Adipocyte (in vitro differentiated cells): ENCODE data around the gene FAM107A.

Source experiments
- DNase-seq: peaks from one replicate; pipeline ENCODE4 v3.0.0-alpha.2; 2015; ENCODE audit warnings: low read depth
- H3K27me3 ChIP-seq: replicated peaks from 2 replicates; pipeline ENCODE4 v1.7.0; 2013; ENCODE audit warnings: mild to moderate bottlenecking, low read length, moderate library complexity; ENCODE audit not compliant: control insufficient read depth, insufficient read depth
- H3K36me3 ChIP-seq: 2 replicates; pipeline ENCODE4 v1.7.0; 2013; ENCODE audit warnings: low read length, mild to moderate bottlenecking, moderate library complexity; ENCODE audit not compliant: control insufficient read depth, insufficient read depth, severe bottlenecking
- H3K4me1 ChIP-seq: 2 replicates; pipeline ENCODE4 v1.7.0; 2013; ENCODE audit warnings: mild to moderate bottlenecking, low read length, moderate library complexity; ENCODE audit not compliant: control insufficient read depth, insufficient read depth
- H3K4me3 ChIP-seq: 2 replicates; pipeline ENCODE4 v1.7.0; 2013; ENCODE audit warnings: mild to moderate bottlenecking, low read length, moderate library complexity
- H3K9ac ChIP-seq: 2 replicates; pipeline ENCODE4 v1.7.0; 2013; ENCODE audit warnings: mild to moderate bottlenecking, low read length, moderate library complexity
- H3K9me3 ChIP-seq: 2 replicates; pipeline ENCODE4 v1.7.0; 2013; ENCODE audit warnings: mild to moderate bottlenecking, low read length, moderate library complexity; ENCODE audit not compliant: control insufficient read depth

FAM107A gene

GRCh38 chr3:58577269-58577821 is at the start of gene FAM107A:
Gene FAM107A, minus strand, starts transcription at chr3:58577391. Its CDS starts 7,531 bp downstream, at chr3:58569860.
- Histone ChIP-seq H3K9ac (peak within 1 kb of the TSS; percentile 48), H3K36me3 (no peaks in the 10 kb centered on the region), H3K27me3 (no peaks in the 10 kb centered on the region), H3K4me1 (peaks cover 10% of the 10 kb centered on the region), H3K4me3 (peak within 1 kb of the TSS; percentile 67), H3K9me3 (no peaks in the 10 kb centered on the region)
- DNase-seq, result peak; percentile 82

GRCh38 chr3:58625196-58625824 is 48.1 kb upstream of the FAM107A start:
- no peak overlapping the region for H3K9ac ChIP-seq
- H3K27me3 ChIP-seq, result no peaks in the 10 kb centered on the region
- no peak for DNase-seq
- H3K9me3 ChIP-seq, result no peaks in the 10 kb centered on the region
- H3K36me3 ChIP-seq, result no peaks in the 10 kb centered on the region
- H3K4me3 ChIP-seq, result no peak overlapping the region
- H3K4me1 ChIP-seq, result peaks cover 42% of the 10 kb centered on the region

- Histone ChIP-seq H3K4me3 (no peak overlapping the region), H3K9ac (no peak overlapping the region), H3K9me3 (no peaks in the 10 kb centered on the region), H3K36me3 (no peaks in the 10 kb centered on the region), H3K4me1 (peaks cover 37% of the 10 kb centered on the region), H3K27me3 (no peaks in the 10 kb centered on the region)
- no peak for DNase-seq
These were observed 47.4 kb upstream of the FAM107A start for GRCh38 chr3:58624550-58624949.

DNA sequence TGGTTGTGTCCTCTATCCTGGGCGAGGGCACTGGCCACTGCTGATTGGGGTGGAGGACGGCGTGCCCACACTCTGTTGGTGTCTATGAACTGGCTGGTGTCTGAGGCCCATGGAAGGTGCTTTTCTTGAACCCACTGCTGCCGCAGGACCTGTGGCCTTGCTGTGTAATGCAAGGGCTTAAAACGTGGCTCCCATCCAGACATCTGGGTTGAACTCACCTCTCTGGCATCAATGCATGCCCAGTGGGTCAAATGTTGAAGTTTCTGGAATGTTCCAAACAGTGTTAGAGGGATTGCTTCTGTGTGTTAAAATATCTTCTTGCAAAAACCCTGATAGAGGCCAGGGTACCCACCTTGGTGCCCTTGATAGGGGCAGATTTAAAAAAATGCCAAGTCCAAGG is 46.8 kb upstream of the FAM107A start:
- Histone ChIP-seq H3K4me3 (no peak overlapping the region), H3K9me3 (no peaks in the 10 kb centered on the region), H3K4me1 (peaks cover 32% of the 10 kb centered on the region), H3K36me3 (no peaks in the 10 kb centered on the region), H3K9ac (no peak overlapping the region), H3K27me3 (no peaks in the 10 kb centered on the region)
- peak; percentile 60 for DNase-seq

GRCh38 chr3:58623478-58623877 is 46.3 kb upstream of the FAM107A start:
- Histone ChIP-seq H3K27me3 (no peaks in the 10 kb centered on the region), H3K9ac (no peak overlapping the region), H3K4me1 (peaks cover 28% of the 10 kb centered on the region), H3K9me3 (no peaks in the 10 kb centered on the region), H3K4me3 (no peak overlapping the region), H3K36me3 (no peaks in the 10 kb centered on the region)
- no peak for DNase-seq

DNA sequence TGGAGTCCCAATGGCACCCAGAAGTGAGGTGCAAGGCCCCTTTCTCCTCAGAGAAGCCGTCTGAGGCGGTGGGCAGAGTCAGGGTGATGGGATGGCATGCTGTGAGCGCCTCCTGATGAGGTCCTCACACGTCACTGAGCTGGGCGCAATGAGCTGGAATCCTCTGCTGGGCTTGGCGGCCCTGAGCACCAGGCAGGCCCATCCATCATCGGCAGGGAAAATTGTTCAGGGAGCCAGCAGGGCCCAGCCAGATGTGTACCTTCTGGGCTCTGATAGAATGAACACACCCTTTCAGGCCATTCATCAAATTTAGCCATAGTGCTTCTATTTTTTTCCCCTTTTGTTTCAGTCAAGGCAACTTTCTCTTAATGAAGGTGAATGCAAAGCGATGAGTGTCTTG is 45.7 kb upstream of the FAM107A start:
- Histone ChIP-seq H3K27me3 (no peaks in the 10 kb centered on the region), H3K36me3 (no peaks in the 10 kb centered on the region)

DNA sequence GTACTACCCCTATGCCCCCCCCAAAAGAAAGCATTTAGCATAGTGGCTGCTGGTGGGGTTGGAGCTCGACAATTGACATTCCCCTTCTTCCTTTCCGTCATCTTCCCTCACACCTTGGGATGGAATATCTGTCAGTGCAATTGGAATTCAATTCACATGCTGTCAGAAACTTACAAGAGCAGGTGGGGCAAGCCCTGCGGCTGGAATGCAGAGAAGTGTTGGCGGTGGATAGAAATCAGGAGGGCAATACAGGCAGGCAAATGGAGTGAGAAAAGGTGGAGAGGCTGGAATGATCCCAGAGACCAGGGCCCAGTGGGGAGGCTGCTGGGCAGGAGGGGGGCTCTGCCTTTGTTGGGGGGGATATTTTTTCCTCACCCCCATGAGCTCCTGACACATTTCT is 45.2 kb upstream of the FAM107A start:
- no peak overlapping the region for H3K4me3 ChIP-seq
- peaks cover 27% of the 10 kb centered on the region for H3K4me1 ChIP-seq
- no peaks in the 10 kb centered on the region for H3K9me3 ChIP-seq
- no peak overlapping the region for H3K9ac ChIP-seq
- DNase-seq, result no peak
- no peaks in the 10 kb centered on the region for H3K27me3 ChIP-seq
- no peaks in the 10 kb centered on the region for H3K36me3 ChIP-seq

More for the DNA sequence above, 45.7 kb upstream of the FAM107A start:
- H3K4me1 ChIP-seq, result peaks cover 27% of the 10 kb centered on the region
- H3K9ac ChIP-seq, result no peak overlapping the region
- DNase-seq, result no peak
- H3K4me3 ChIP-seq, result no peak overlapping the region
- no peaks in the 10 kb centered on the region for H3K9me3 ChIP-seq

- Histone ChIP-seq H3K4me3 (no peak overlapping the region), H3K4me1 (peaks cover 28% of the 10 kb centered on the region), H3K9ac (no peak overlapping the region), H3K36me3 (no peaks in the 10 kb centered on the region), H3K9me3 (no peaks in the 10 kb centered on the region), H3K27me3 (no peaks in the 10 kb centered on the region)
- DNase-seq, result no peak
These were observed 44.1 kb upstream of the FAM107A start for GRCh38 chr3:58621086-58621830.

GRCh38 chr3:58620421-58620820 is 43.2 kb upstream of the FAM107A start:
- Histone ChIP-seq H3K27me3 (no peaks in the 10 kb centered on the region), H3K9ac (no peak overlapping the region), H3K9me3 (no peaks in the 10 kb centered on the region), H3K4me3 (no peak overlapping the region), H3K4me1 (peaks cover 28% of the 10 kb centered on the region), H3K36me3 (no peaks in the 10 kb centered on the region)
- no peak for DNase-seq

GRCh38 chr3:58617338-58617761 is 40.2 kb upstream of the FAM107A start:
- peak overlapping the region; percentile 14 for H3K4me3 ChIP-seq
- H3K4me1 ChIP-seq, result peaks cover 20% of the 10 kb centered on the region
- DNase-seq, result peak; percentile 95
- no peaks in the 10 kb centered on the region for H3K27me3 ChIP-seq
- no peaks in the 10 kb centered on the region for H3K36me3 ChIP-seq
- peak overlapping the region; percentile 65 for H3K9ac ChIP-seq
- no peaks in the 10 kb centered on the region for H3K9me3 ChIP-seq

- no peak overlapping the region for H3K9ac ChIP-seq
- peaks cover 20% of the 10 kb centered on the region for H3K4me1 ChIP-seq
- no peaks in the 10 kb centered on the region for H3K9me3 ChIP-seq
- no peaks in the 10 kb centered on the region for H3K27me3 ChIP-seq
- DNase-seq, result no peak
- H3K36me3 ChIP-seq, result no peaks in the 10 kb centered on the region
- no peak overlapping the region for H3K4me3 ChIP-seq
These were observed 36.3 kb upstream of the FAM107A start for GRCh38 chr3:58613236-58614132.
